HL-60 (cell line): Measurements from ENCODE around the gene FGFR3.

Experiments
- CTCF ChIP-seq: IDR thresholded peaks from one replicate; pipeline ENCODE4 v1.5.1; 2011; ENCODE audit warnings: low read length, control low read depth, inconsistent platforms; ENCODE audit not compliant: insufficient read depth
- POLR2AphosphoS5 ChIP-seq: IDR thresholded peaks from 2 replicates; pipeline ENCODE4 v1.6.1; 2012; ENCODE audit warnings: low read depth
- REST ChIP-seq: IDR thresholded peaks from 2 replicates; pipeline ENCODE4 v1.6.1; 2012; ENCODE audit warnings: low read depth; ENCODE audit not compliant: insufficient replicate concordance
- SPI1 ChIP-seq: IDR thresholded peaks from 2 replicates; pipeline ENCODE4 v1.6.1; 2012; ENCODE audit warnings: low read depth, mild to moderate bottlenecking, borderline replicate concordance

GRCh38 chr4:1850276-1850675, 57.2 kb downstream of the FGFR3 start:
- TF ChIP-seq POLR2AphosphoS5 (no peak), SPI1 (no peak), CTCF (no peak), REST (no peak)
